Measurements from ENCODE around the gene PXDN.
"Not testable (repeated sequence)": the region's sequence is repeated elsewhere in the genome, so short reads cannot be mapped to it uniquely, and the experiment has no call there.

Gene PXDN

GRCh38 chr2:1682181-1682440, 62.2 kb downstream of the PXDN start:
- no peak for DNase-seq (ENCODE audit: low spot score)

GRCh38 chr2:1681323-1682180, 62.8 kb downstream of the PXDN start:
- no peak for DNase-seq (ENCODE audit: low spot score)

- DNase-seq (ENCODE audit: low spot score): no peak
These were observed 63.3 kb downstream of the PXDN start for GRCh38 chr2:1681017-1681318.

GRCh38 chr2:1680222-1681016, 63.9 kb downstream of the PXDN start:
- DNase-seq (ENCODE audit: low spot score): no peak

GRCh38 chr2:1679488-1680039, 64.8 kb downstream of the PXDN start:
- DNase-seq (ENCODE audit: low spot score): not testable (repeated sequence)

- not testable (repeated sequence) for DNase-seq (ENCODE audit: low spot score)
These were observed 65.2 kb downstream of the PXDN start for GRCh38 chr2:1679065-1679464.

GRCh38 chr2:1678609-1679008, 65.7 kb downstream of the PXDN start:
- no peak for DNase-seq (ENCODE audit: low spot score)

- no peak for DNase-seq (ENCODE audit: low spot score)
These were observed 66.5 kb downstream of the PXDN start for GRCh38 chr2:1677821-1678165.

GRCh38 chr2:1676913-1677820, 67.1 kb downstream of the PXDN start:
- DNase-seq (ENCODE audit: low spot score): no peak

- DNase-seq (ENCODE audit: low spot score): no peak
These were observed 68.0 kb downstream of the PXDN start for GRCh38 chr2:1676091-1676912.

- DNase-seq (ENCODE audit: low spot score): no peak
These were observed 68.7 kb downstream of the PXDN start for GRCh38 chr2:1675633-1676032.

- DNase-seq (ENCODE audit: low spot score): no peak
These were observed 69.4 kb downstream of the PXDN start for GRCh38 chr2:1674766-1675397.

GRCh38 chr2:1674276-1674675, 70.0 kb downstream of the PXDN start:
- no peak for DNase-seq (ENCODE audit: low spot score)

GRCh38 chr2:1673160-1673944, 71.0 kb downstream of the PXDN start:
- DNase-seq (ENCODE audit: low spot score): no peak

GRCh38 chr2:1672738-1673137, 71.6 kb downstream of the PXDN start:
- no peak for DNase-seq (ENCODE audit: low spot score)

- no peak for DNase-seq (ENCODE audit: low spot score)
These were observed 72.4 kb downstream of the PXDN start for GRCh38 chr2:1671916-1672315.

- no peak for DNase-seq (ENCODE audit: low spot score)
These were observed 73.7 kb downstream of the PXDN start for GRCh38 chr2:1670636-1671035.

- no peak for DNase-seq (ENCODE audit: low spot score)
These were observed 78.4 kb downstream of the PXDN start for GRCh38 chr2:1665761-1666505.

- no peak for DNase-seq (ENCODE audit: low spot score)
These were observed 79.6 kb downstream of the PXDN start for GRCh38 chr2:1664698-1665097.

Measured in NAMALWA (cell line).